OCI-LY3 (cell line): Measurements from ENCODE around the gene PRODH2.

ENCODE experiments used
- H2AFZ ChIP-seq: fragments of 200-600, 300-600 bp; shearing (Covaris generic); 2 replicates; pipeline ENCODE4 v1.6.0; 2014; ENCODE audit warnings: antibody characterized with exemption, low read depth, low read length
- H3K27ac ChIP-seq: fragments of 200-600, 300-600 bp; sonication (generic); 2 replicates; pipeline ENCODE4 v1.5.1; 2014; ENCODE audit warnings: mild to moderate bottlenecking, low read length, moderate library complexity, mixed read lengths
- H3K27me3 ChIP-seq: fragments of 200-600, 300-600 bp; sonication (generic); 2 replicates; pipeline ENCODE4 v1.6.1; 2014; ENCODE audit warnings: low read depth, low read length, mixed read lengths
- H3K36me3 ChIP-seq: fragments of 200-600, 300-600 bp; sonication (generic); replicated peaks from 2 replicates; pipeline ENCODE3; 2014; ENCODE audit warnings: low read depth, low read length, mixed read lengths
- H3K4me1 ChIP-seq: fragments of 300-600, 200-600 bp; sonication (generic); 2 replicates; pipeline ENCODE4 v1.6.1; 2014; ENCODE audit warnings: low read length, mixed read lengths
- H3K4me2 ChIP-seq: fragments of 200-600, 300-600 bp; sonication (generic); 2 replicates; pipeline ENCODE4 v1.6.1; 2014; ENCODE audit warnings: low read length, mixed read lengths
- H3K4me3 ChIP-seq: fragments of 300-600, 200-600 bp; sonication (generic); 2 replicates; pipeline ENCODE4 v1.5.1; 2014; ENCODE audit warnings: antibody characterized with exemption, mild to moderate bottlenecking, low read length, moderate library complexity
- H3K79me2 ChIP-seq: fragments of 300-600, 200-600 bp; shearing (Covaris generic); 2 replicates; pipeline ENCODE4 v1.6.1; 2014; ENCODE audit warnings: mild to moderate bottlenecking, low read length, mixed read lengths
- H3K9ac ChIP-seq: fragments of 300-600, 200-600 bp; shearing (Covaris generic); 2 replicates; pipeline ENCODE4 v1.6.0; 2014; ENCODE audit warnings: mild to moderate bottlenecking, low read length, moderate library complexity
- H3K9me3 ChIP-seq: fragments of 200-600, 300-600 bp; shearing (Covaris generic); 2 replicates; pipeline ENCODE4 v1.6.1; 2014; ENCODE audit warnings: low read length, mixed read lengths; ENCODE audit not compliant: insufficient read depth
- H4K20me1 ChIP-seq: fragments of 200-600, 300-600 bp; sonication (generic); 2 replicates; pipeline ENCODE4 v1.6.1; 2016; ENCODE audit warnings: low read length, mixed read lengths; ENCODE audit not compliant: insufficient read depth
- CTCF ChIP-seq: fragments of 200-600, 300-600 bp; sonication (generic); IDR thresholded peaks from 2 replicates; pipeline ENCODE4 v1.5.1; 2014; ENCODE audit warnings: antibody characterized with exemption, low read length, low read depth
- EZH2phosphoT487 ChIP-seq: fragments of 200-600 bp; shearing (Covaris generic); IDR thresholded peaks from 2 replicates; pipeline ENCODE4 v1.6.1; 2018; ENCODE audit warnings: antibody characterized with exemption, mixed run types, low read depth

The PRODH2 gene

GRCh38 chr19:35852029-35852780 is 39.6 kb upstream of the PRODH2 start, which contains the start of gene NPHS1:
NPHS1 (minus strand) TSS chr19:35852504; CDS start chr19:35851837, 667 bp downstream.
- H3K27me3 ChIP-seq, result peaks cover 10% of the 10 kb centered on the region; the same call in 1 of the 2 replicates
- no peaks in the 10 kb centered on the region for H4K20me1 ChIP-seq
- TF ChIP-seq CTCF, result no peak
- H3K4me3 ChIP-seq, result no peak within 1 kb of the TSS
- H3K9me3 ChIP-seq, result no peaks in the 10 kb centered on the region
- no peak within 1 kb of the TSS for H3K9ac ChIP-seq
- peaks cover 4% of the 10 kb centered on the region; the same call in 1 of the 2 replicates for H3K4me1 ChIP-seq
- H3K4me2 ChIP-seq, result no peak within 1 kb of the TSS
- H3K79me2 ChIP-seq, result no peaks in the 10 kb centered on the region
- H3K36me3 ChIP-seq, result no peaks in the 10 kb centered on the region
- no peak within 1 kb of the TSS for H3K27ac ChIP-seq
- no peak within 1 kb of the TSS for H2AFZ ChIP-seq

- H3K27me3 ChIP-seq, result peaks cover 10% of the 10 kb centered on the region; the same call in 1 of the 2 replicates
- no peak overlapping the region for H3K4me2 ChIP-seq
- no peaks in the 10 kb centered on the region for H3K79me2 ChIP-seq
- H3K9me3 ChIP-seq, result no peaks in the 10 kb centered on the region
- no peak overlapping the region for H2AFZ ChIP-seq
- H3K9ac ChIP-seq, result no peak overlapping the region
- no peak overlapping the region for H3K27ac ChIP-seq
- no peak overlapping the region for H3K4me3 ChIP-seq
- H4K20me1 ChIP-seq, result no peaks in the 10 kb centered on the region
- peaks cover 4% of the 10 kb centered on the region; the same call in 1 of the 2 replicates for H3K4me1 ChIP-seq
- peak; percentile 38; the same call in 1 of the 2 replicates for TF ChIP-seq CTCF
- no peak for TF ChIP-seq EZH2phosphoT487
- no peaks in the 10 kb centered on the region for H3K36me3 ChIP-seq
Measured at GRCh38 chr19:35851213-35852028, 38.8 kb upstream of the PRODH2 start.

- Histone ChIP-seq H3K4me3 (no peak overlapping the region), H4K20me1 (no peaks in the 10 kb centered on the region), H3K36me3 (no peaks in the 10 kb centered on the region), H3K4me2 (no peak overlapping the region), H3K9me3 (no peaks in the 10 kb centered on the region), H3K9ac (no peak overlapping the region), H3K79me2 (no peaks in the 10 kb centered on the region), H3K27me3 (peaks cover 7% of the 10 kb centered on the region; the same call in 1 of the 2 replicates), H3K27ac (no peak overlapping the region), H2AFZ (no peak overlapping the region), H3K4me1 (no peaks in the 10 kb centered on the region)
- TF ChIP-seq CTCF (no peak), EZH2phosphoT487 (no peak)
Measured at GRCh38 chr19:35848919-35849505, 36.4 kb upstream of the PRODH2 start.

GRCh38 chr19:35848486-35848885 is 35.8 kb upstream of the PRODH2 start:
- Histone ChIP-seq H3K4me3 (no peak overlapping the region), H3K4me2 (no peak overlapping the region), H3K36me3 (no peaks in the 10 kb centered on the region), H3K79me2 (no peaks in the 10 kb centered on the region), H2AFZ (no peak overlapping the region), H3K9ac (no peak overlapping the region), H3K4me1 (no peaks in the 10 kb centered on the region), H3K27ac (no peak overlapping the region), H4K20me1 (no peaks in the 10 kb centered on the region), H3K27me3 (peaks cover 6% of the 10 kb centered on the region; the same call in 1 of the 2 replicates), H3K9me3 (no peaks in the 10 kb centered on the region)
- TF ChIP-seq CTCF (no peak), EZH2phosphoT487 (no peak)
